HepG2 (cell line): ENCODE measurements around the gene UNKL. TPM values are rescaled to one million over a fixed set of nuclear protein-coding genes. Genes with fewer than 3 reads are reported as not detected.

Experiments used
- DNMT3B ChIP-seq: conservative IDR thresholded peaks from 2 replicates; pipeline ENCODE4 v1.6.1; 2016; ENCODE audit warnings: missing biosample characterization, control low read depth
- DPF2 ChIP-seq: sonication (generic); formaldehyde crosslinking; IDR thresholded peaks from 2 replicates; pipeline ENCODE4 v1.4.0; 2020; ENCODE audit warnings: mild to moderate bottlenecking, low read depth, missing genetic modification reagents, borderline replicate concordance
- HES4 ChIP-seq: sonication (generic); formaldehyde crosslinking; IDR thresholded peaks from 2 replicates; pipeline ENCODE4 v1.9.0; 2021; ENCODE audit warnings: mild to moderate bottlenecking, missing genetic modification reagents, borderline replicate concordance
- MAZ ChIP-seq, 2 experiments: sonication (generic) in 1 of 2; formaldehyde crosslinking in 1 of 2; IDR thresholded peaks; 2 replicates each; pipeline versions ENCODE4 v1.5.0 to v1.6.1; 2012 to 2020; ENCODE audit warnings: low read depth in 2 of 2, mild to moderate bottlenecking in 2 of 2, borderline replicate concordance in 1 of 2, improper control_type of control experiment in 1 of 2, low read length in 1 of 2, missing genetic modification reagents in 1 of 2, moderate library complexity in 1 of 2
- NFKB2 ChIP-seq: sonication (generic); formaldehyde crosslinking; IDR thresholded peaks from 2 replicates; pipeline ENCODE4 v1.4.0; 2020; ENCODE audit warnings: missing genetic modification reagents, borderline replicate concordance
- NONO ChIP-seq, 2 experiments: fragments of 450-650 bp in 1 of 2; sonication (generic) in 1 of 2; formaldehyde crosslinking in 1 of 2; IDR thresholded peaks in 1 of 2; conservative IDR thresholded peaks in 1 of 2; 2 replicates each; pipeline versions ENCODE4 v1.6.1 to v1.8.0; 2017 to 2022; ENCODE audit warnings: mild to moderate bottlenecking in 1 of 2, missing genetic modification reagents in 1 of 2, moderate library complexity in 1 of 2
- PITX1 ChIP-seq: sonication (generic); formaldehyde crosslinking; IDR thresholded peaks from 2 replicates; pipeline ENCODE4 v1.5.1; 2020; ENCODE audit warnings: mild to moderate bottlenecking, missing genetic modification reagents
- SP1 ChIP-seq, 2 experiments: fragments of 450-650 bp in 1 of 2; sonication (generic) in 1 of 2; formaldehyde crosslinking in 1 of 2; IDR thresholded peaks; 2 replicates each; pipeline versions ENCODE4 v1.4.0 to v1.6.1; 2016 to 2020; ENCODE audit warnings: missing genetic modification reagents in 1 of 2
- STAT5B ChIP-seq: sonication (generic); formaldehyde crosslinking; IDR thresholded peaks from 2 replicates; pipeline ENCODE4 v1.4.0; 2020; ENCODE audit warnings: missing genetic modification reagents
- TCF12 ChIP-seq, 2 experiments: fragments of 450-650 bp in 1 of 2; sonication (generic) in 1 of 2; formaldehyde crosslinking in 1 of 2; IDR thresholded peaks; 2 replicates each; pipeline versions ENCODE4 v1.6.1 to v1.8.0; 2017 to 2022; ENCODE audit warnings: antibody characterized with exemption in 1 of 2, mild to moderate bottlenecking in 1 of 2, missing genetic modification reagents in 1 of 2, moderate library complexity in 1 of 2
- TMF1 ChIP-seq: sonication (generic); formaldehyde crosslinking; IDR thresholded peaks from 2 replicates; pipeline ENCODE4 v1.8.1; 2022; ENCODE audit warnings: low read depth, missing genetic modification reagents
- ZNF253 ChIP-seq: sonication (generic); formaldehyde crosslinking; IDR thresholded peaks from 2 replicates; pipeline ENCODE4 v1.8.0; 2022; ENCODE audit warnings: mild to moderate bottlenecking, missing genetic modification reagents, borderline replicate concordance
- ZNF614 ChIP-seq: IDR thresholded peaks from 2 replicates; pipeline ENCODE4 v1.6.1; 2018; ENCODE audit warnings: missing biosample characterization, missing genetic modification reagents, inconsistent platforms, borderline replicate concordance
- ZNF746 ChIP-seq: sonication (generic); formaldehyde crosslinking; IDR thresholded peaks from 2 replicates; pipeline ENCODE4 v1.8.0; 2022; ENCODE audit warnings: mild to moderate bottlenecking, missing genetic modification reagents
- ZNF777 ChIP-seq: sonication (generic); formaldehyde crosslinking; IDR thresholded peaks from 2 replicates; pipeline ENCODE4 v1.4.0; 2020; ENCODE audit warnings: missing genetic modification reagents
- polyA plus RNA-seq, 8 experiments: library from polyadenylated mRNA; depleted of rRNA in 3 of 8; stranded (reverse) in 7 of 8; unstranded in 1 of 8; fragments of >200 nt; fragmentation: Illumina TruSeq in 4 of 8; extraction: Trizol in 4 of 8; gene quantifications; 2 replicates each; pipeline versions ENCODE4 v1.2.1 to v1.2.3, GENCODE V29; 2011 to 2016; ENCODE audit warnings: low read depth in 4 of 8, missing spikeins in 1 of 8, mixed read lengths in 1 of 8; ENCODE audit not compliant: insufficient read depth in 1 of 8
- total RNA-seq, 5 experiments: library from RNA; depleted of rRNA; stranded (reverse); fragments of >200 nt; fragmentation: Illumina TruSeq; extraction: Trizol; gene quantifications; 2 replicates each; pipeline ENCODE4 v1.2.3, GENCODE V29; 2016; ENCODE audit warnings: low read depth in 1 of 5
- TF ChIP-seq, protein P1 (sequence below): sonication (generic); formaldehyde crosslinking; IDR thresholded peaks from 2 replicates; pipeline ENCODE4 v1.8.0; 2022; ENCODE audit warnings: missing genetic modification reagents, mild to moderate bottlenecking, moderate library complexity, borderline replicate concordance
- TF ChIP-seq, protein P2 (sequence below): sonication (generic); formaldehyde crosslinking; IDR thresholded peaks from 2 replicates; pipeline ENCODE4 v1.4.0; 2020; ENCODE audit warnings: missing genetic modification reagents, mild to moderate bottlenecking, borderline replicate concordance
- TF ChIP-seq, protein P3 (sequence below): sonication (generic); formaldehyde crosslinking; IDR thresholded peaks from 2 replicates; pipeline ENCODE4 v1.4.0; 2020; ENCODE audit warnings: missing genetic modification reagents
- TF ChIP-seq, protein P4 (sequence below): sonication (generic); formaldehyde crosslinking; IDR thresholded peaks from 2 replicates; pipeline ENCODE4 v1.5.1; 2020; ENCODE audit warnings: missing genetic modification reagents, mild to moderate bottlenecking, borderline replicate concordance

The UNKL gene
- total and polyA plus RNA-seq, 2 of the 13 experiments (the other 11 are each of a cell fraction or from before 2014, with no cell fraction given) = 10.4 to 17.6 TPM

DNA sequence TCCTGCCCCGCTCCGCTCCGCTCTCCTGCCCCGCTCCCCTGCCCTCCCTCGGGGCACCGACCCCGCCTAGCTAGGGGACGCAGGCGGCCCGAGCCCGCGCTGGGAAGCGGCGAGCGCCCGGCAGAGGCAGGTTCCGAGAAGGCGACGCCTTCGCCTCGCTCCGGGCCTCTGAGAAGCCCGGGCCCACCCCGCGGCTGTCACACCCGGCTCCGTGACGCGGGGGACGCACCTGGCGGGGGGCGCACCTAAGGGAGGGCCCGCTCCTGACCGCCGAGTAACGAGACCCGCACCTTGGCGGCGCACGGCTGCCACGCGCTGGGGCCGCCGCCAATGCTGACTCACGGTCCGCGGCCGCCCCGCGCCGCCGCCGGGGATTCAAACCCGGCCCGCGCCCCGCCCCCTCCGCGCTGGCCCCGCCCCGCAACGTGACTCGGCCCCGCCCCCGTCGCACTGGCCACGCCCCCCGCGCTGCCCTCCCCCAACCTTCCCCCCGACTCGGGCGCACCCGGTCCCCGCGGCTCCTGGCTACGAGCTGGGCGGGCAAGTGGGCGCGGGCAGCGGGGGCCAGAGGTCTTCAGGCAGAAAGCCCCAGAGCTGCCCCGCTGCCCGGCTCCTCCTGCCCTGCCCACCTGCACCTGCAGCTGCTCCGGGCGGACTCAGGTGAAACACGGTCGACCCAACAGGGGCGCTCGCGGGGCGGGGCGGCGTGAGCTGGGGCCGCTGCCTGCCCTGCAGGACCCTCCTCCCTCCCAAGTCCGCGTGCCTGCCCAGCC, 35.0 kb downstream of the UNKL start (continued):
- TF ChIP-seq STAT5B (CRISPR knock-in tag) = no peak
- no peak for TF ChIP-seq DPF2 (CRISPR knock-in tag)
- TF ChIP-seq TMF1 (CRISPR knock-in tag) = peak; percentile 80; the same call in 1 of the 2 replicates
- TF ChIP-seq, protein P1, sequence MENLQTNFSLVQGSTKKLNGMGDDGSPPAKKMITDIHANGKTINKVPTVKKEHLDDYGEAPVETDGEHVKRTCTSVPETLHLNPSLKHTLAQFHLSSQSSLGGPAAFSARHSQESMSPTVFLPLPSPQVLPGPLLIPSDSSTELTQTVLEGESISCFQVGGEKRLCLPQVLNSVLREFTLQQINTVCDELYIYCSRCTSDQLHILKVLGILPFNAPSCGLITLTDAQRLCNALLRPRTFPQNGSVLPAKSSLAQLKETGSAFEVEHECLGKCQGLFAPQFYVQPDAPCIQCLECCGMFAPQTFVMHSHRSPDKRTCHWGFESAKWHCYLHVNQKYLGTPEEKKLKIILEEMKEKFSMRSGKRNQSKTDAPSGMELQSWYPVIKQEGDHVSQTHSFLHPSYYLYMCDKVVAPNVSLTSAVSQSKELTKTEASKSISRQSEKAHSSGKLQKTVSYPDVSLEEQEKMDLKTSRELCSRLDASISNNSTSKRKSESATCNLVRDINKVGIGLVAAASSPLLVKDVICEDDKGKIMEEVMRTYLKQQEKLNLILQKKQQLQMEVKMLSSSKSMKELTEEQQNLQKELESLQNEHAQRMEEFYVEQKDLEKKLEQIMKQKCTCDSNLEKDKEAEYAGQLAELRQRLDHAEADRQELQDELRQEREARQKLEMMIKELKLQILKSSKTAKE (CRISPR knock-in tag) = no peak
- no peak for TF ChIP-seq SP1 (IDR thresholded peaks at IDR 0.05)
- TF ChIP-seq SP1 (CRISPR knock-in tag; IDR thresholded peaks at IDR 0.05) = peak; percentile 50; the same call in 1 of the 2 replicates
- peak; percentile 33; the same call in 1 of the 2 replicates for TF ChIP-seq NFKB2 (CRISPR knock-in tag)
- TF ChIP-seq TCF12 (IDR thresholded peaks at IDR 0.05) = no peak
- TF ChIP-seq TCF12 (CRISPR knock-in tag; IDR thresholded peaks at IDR 0.05) = no peak
- TF ChIP-seq, protein P2, sequence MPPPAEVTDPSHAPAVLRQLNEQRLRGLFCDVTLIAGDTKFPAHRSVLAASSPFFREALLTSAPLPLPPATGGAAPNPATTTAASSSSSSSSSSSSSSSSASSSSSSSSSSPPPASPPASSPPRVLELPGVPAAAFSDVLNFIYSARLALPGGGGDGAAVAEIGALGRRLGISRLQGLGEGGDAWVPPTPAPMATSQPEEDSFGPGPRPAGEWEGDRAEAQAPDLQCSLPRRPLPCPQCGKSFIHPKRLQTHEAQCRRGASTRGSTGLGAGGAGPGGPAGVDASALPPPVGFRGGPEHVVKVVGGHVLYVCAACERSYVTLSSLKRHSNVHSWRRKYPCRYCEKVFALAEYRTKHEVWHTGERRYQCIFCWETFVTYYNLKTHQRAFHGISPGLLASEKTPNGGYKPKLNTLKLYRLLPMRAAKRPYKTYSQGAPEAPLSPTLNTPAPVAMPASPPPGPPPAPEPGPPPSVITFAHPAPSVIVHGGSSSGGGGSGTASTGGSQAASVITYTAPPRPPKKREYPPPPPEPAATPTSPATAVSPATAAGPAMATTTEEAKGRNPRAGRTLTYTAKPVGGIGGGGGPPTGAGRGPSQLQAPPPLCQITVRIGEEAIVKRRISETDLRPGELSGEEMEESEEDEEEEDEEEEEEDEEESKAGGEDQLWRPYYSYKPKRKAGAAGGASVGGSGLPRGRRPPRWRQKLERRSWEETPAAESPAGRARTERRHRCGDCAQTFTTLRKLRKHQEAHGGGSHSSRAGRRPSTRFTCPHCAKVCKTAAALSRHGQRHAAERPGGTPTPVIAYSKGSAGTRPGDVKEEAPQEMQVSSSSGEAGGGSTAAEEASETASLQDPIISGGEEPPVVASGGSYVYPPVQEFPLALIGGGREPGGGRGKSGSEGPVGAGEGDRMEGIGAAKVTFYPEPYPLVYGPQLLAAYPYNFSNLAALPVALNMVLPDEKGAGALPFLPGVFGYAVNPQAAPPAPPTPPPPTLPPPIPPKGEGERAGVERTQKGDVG (CRISPR knock-in tag) = no peak
- peak; percentile 58; the same call in 1 of the 2 replicates for TF ChIP-seq ZNF777 (CRISPR knock-in tag)
- TF ChIP-seq NONO (IDR thresholded peaks at IDR 0.05) = no peak
- TF ChIP-seq NONO (CRISPR knock-in tag; conservative IDR thresholded peaks at IDR 0.05) = 0 out of 2 replicates have a peak, but pooled peaks have one; percentile 6
- TF ChIP-seq ZNF746 (CRISPR knock-in tag) = no peak
- TF ChIP-seq ZNF253 = no peak
- TF ChIP-seq, protein P3, sequence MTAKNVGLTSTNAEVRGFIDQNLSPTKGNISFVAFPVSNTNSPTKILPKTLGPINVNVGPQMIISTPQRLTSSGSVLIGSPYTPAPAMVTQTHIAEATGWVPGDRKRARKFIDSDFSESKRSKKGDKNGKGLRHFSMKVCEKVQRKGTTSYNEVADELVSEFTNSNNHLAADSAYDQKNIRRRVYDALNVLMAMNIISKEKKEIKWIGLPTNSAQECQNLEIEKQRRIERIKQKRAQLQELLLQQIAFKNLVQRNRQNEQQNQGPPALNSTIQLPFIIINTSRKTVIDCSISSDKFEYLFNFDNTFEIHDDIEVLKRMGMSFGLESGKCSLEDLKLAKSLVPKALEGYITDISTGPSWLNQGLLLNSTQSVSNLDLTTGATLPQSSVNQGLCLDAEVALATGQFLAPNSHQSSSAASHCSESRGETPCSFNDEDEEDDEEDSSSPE = 0 out of 2 replicates have a peak, but pooled peaks have one; percentile 51
- TF ChIP-seq ZNF614 = no peak
- TF ChIP-seq, protein P4, sequence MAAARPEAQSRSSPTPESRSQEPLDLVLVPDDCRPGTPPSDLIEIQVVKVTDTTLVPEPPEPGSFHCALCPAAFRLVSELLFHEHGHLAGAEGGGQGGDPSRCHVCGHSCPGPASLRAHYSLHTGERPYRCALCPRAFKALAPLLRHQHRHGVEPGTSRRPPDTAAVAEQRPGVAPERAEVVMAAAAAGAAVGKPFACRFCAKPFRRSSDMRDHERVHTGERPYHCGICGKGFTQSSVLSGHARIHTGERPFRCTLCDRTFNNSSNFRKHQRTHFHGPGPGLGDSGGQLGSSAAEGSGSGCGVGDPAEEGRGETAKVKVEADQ = peak; percentile 63; the same call in 1 of the 2 replicates
- TF ChIP-seq DNMT3B (CRISPR knock-in tag) = no peak
- TF ChIP-seq PITX1 (CRISPR knock-in tag) = peak; percentile 26; the same call in 1 of the 2 replicates
- no peak for TF ChIP-seq MAZ (IDR thresholded peaks at IDR 0.05; ENCODE audit: borderline replicate concordance, low read depth, low read length)
- peak; percentile 29; the same call in 1 of the 2 replicates for TF ChIP-seq MAZ (CRISPR knock-in tag; IDR thresholded peaks at IDR 0.05; ENCODE audit: low read depth)
- peak; percentile 60; the same call in 1 of the 2 replicates for TF ChIP-seq HES4 (CRISPR knock-in tag)
